Mucosa of descending colon (tissue), 3 donors: ENCODE measurements around the gene CDK3. TPM values are rescaled to one million over a fixed set of nuclear protein-coding genes. Genes with fewer than 3 reads are reported as not detected.

ENCODE experiments used
- ATAC-seq: fragments of 200-7000 bp; cut with Tn5 transposase; one replicate; pipeline ENCODE4 v1.9.1; 2020; ENCODE audit warnings: mild to moderate bottlenecking, moderate library complexity
- DNase-seq, 3 donors: peaks; one replicate each; pipeline ENCODE4 v3.0.0-alpha.2; 2020
- H3K36me3 ChIP-seq: fragments of 200-600 bp; one replicate; pipeline ENCODE4 v1.8.0; 2021; ENCODE audit warnings: low read depth, mild to moderate bottlenecking
- H3K4me1 ChIP-seq: fragments of 200-600 bp; one replicate; pipeline ENCODE4 v1.8.0; 2021; ENCODE audit warnings: low read depth, mild to moderate bottlenecking
- H3K4me3 ChIP-seq: fragments of 200-600 bp; one replicate; pipeline ENCODE4 v1.8.0; 2021; ENCODE audit warnings: mild to moderate bottlenecking
- H3K9me3 ChIP-seq: fragments of 200-600 bp; one replicate; pipeline ENCODE4 v1.8.0; 2021; ENCODE audit warnings: mild to moderate bottlenecking
- CTCF ChIP-seq: fragments of 200-600 bp; IDR thresholded peaks from one replicate; pipeline ENCODE4 v1.8.0; 2022; ENCODE audit warnings: antibody characterized with exemption, mild to moderate bottlenecking
- intact Hi-C, 2 donors: fragments of 100-400 bp; cut with DNase I in 1 of 2; cut with micrococcal nuclease in 1 of 2; formaldehyde crosslinking; loops; one replicate each; pipeline versions ENCODE4 v1.11.0 to v1.11.1; 2022; cut with DNase I, micrococcal nuclease
- total RNA-seq, 3 donors: library from RNA; stranded (reverse); fragmentation: NEBNext Ultra II Directional in 2 of 3; extraction: Animal tissue kit (Norgen Biotek cat#: 25700) in 2 of 3; gene quantifications; one replicate each; pipeline versions ENCODE4 v1.2.1 to v1.2.4, GENCODE V29; 2021 to 2023
- donor health status: DM: no; HTN: no; CAD: no; lungs with moderate emphysema.
- donor health status: DM: no; HTN: no; CAD: no.
- donor health status: DM: no; HTN: yes; CAD: no.

CDK3 gene
- total RNA-seq, 3 donors from 2014 or later = 7.9 to 16.8 (median 12.5) TPM

DNA sequence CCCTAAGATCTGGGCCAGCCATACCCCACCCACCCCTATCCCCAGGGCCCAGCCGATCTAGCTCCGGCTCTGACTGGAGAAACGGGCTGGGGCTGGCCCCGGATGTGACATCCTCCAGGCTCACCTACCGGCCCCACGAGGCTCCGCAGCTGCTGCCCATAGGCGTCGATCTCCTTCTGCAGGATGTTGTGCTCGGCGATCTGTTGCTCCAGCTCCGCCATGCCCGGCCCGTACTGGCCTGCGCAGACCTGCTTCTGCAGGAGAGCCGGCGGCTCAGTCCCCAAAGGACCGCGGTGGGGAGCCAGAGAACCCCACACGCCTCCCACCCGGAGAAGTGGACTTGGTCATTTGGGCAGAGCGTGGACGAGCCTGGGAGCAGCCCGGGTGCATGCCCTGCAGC is 21.6 kb downstream of the CDK3 start:
- no peak for DNase-seq
- ATAC-seq = no peak
- Histone ChIP-seq H3K36me3 (no peaks in the 10 kb centered on the region), H3K9me3 (no peaks in the 10 kb centered on the region), H3K4me1 (peaks cover 6% of the 10 kb centered on the region), H3K4me3 (no peak overlapping the region)
- intact Hi-C loops = no loop called here
- TF ChIP-seq CTCF = no peak

- no peak for TF ChIP-seq CTCF
- Histone ChIP-seq H3K4me3 (no peak overlapping the region), H3K4me1 (peaks cover 15% of the 10 kb centered on the region), H3K36me3 (no peaks in the 10 kb centered on the region), H3K9me3 (no peaks in the 10 kb centered on the region)
- intact Hi-C loops = no loop called here
- no peak for DNase-seq
- no peak for ATAC-seq
Measured at GRCh38 chr17:76022973-76023899, 22.6 kb downstream of the CDK3 start.

- no peak for ATAC-seq
- TF ChIP-seq CTCF = no peak
- no peaks in the 10 kb centered on the region for H3K36me3 ChIP-seq
- peak in 1 of 3 donors; percentile 29 for DNase-seq
- H3K4me3 ChIP-seq = no peak overlapping the region
- intact Hi-C loops = no loop called here
- H3K9me3 ChIP-seq = no peaks in the 10 kb centered on the region
- H3K4me1 ChIP-seq = peaks cover 18% of the 10 kb centered on the region
Measured at GRCh38 chr17:76023900-76024237, 23.2 kb downstream of the CDK3 start.

DNA sequence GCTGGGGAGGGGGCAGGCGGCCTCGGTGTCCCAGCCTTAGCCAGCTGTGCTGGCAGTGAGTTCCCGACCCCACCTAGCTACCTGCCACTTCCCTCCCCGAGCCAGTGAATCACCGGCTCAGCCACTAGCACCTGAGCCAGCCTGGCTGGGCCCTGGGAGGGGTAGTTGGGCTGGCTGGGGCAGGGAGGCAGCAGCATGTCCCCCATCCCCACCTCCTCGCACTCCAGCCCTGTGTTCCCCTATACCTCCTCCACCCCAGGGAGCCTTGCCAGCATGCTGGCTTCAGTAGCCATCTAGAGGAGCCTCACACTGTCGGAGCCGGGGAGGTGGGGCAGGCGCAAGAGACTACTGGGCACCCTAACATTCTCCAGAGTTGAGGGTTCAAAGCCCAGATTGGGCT is 23.7 kb downstream of the CDK3 start:
- intact Hi-C loops = no loop called here
- ATAC-seq (no peak), DNase-seq (no peak)
- no peak for TF ChIP-seq CTCF
- H3K36me3 ChIP-seq = no peaks in the 10 kb centered on the region
- peaks cover 23% of the 10 kb centered on the region for H3K4me1 ChIP-seq
- H3K9me3 ChIP-seq = no peaks in the 10 kb centered on the region
- no peak overlapping the region for H3K4me3 ChIP-seq

DNA sequence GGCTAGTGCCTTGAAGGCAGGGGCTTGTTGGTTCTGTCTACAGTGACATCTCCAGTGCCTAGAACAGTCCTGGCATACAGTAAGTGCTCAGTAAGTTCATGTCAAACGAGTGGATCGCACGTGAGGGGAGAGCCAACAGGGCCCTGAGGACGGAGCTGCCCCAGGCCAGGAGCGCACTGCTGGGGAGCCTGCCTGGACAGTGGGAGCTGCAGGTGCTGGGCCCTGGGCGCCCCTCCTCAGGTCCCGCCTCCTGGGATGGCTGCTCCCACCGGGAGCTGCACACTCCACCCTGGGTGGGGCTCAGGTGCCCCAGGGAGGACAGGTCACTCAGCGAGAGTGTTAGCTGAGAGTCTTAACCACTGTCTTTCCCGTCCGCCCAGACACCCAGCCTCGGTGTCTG is 24.6 kb downstream of the CDK3 start:
- no peak for TF ChIP-seq CTCF

More for the DNA sequence above, 24.6 kb downstream of the CDK3 start:
- DNase-seq (peak in 1 of 3 donors; percentile 32), ATAC-seq (no peak)
- intact Hi-C loops = no loop called here
- no peak overlapping the region for H3K4me3 ChIP-seq
- peaks cover 31% of the 10 kb centered on the region for H3K4me1 ChIP-seq
- H3K9me3 ChIP-seq = no peaks in the 10 kb centered on the region
- H3K36me3 ChIP-seq = no peaks in the 10 kb centered on the region
